SU-DHL-6 (cell line): Measurements from ENCODE around the gene RAI14.

Experiments used
- H2AFZ ChIP-seq: fragments of 200-600 bp; sonication (generic); 2 replicates; pipeline ENCODE4 v1.6.1; 2014; ENCODE audit warnings: low read depth, mild to moderate bottlenecking, moderate library complexity, mixed read lengths, antibody characterized with exemption, low read length; ENCODE audit not compliant: severe bottlenecking
- H3F3A ChIP-seq: fragments of 200-600 bp; shearing (Covaris generic); 2 replicates; pipeline ENCODE4 v1.6.0; 2016; ENCODE audit warnings: antibody characterized with exemption, mild to moderate bottlenecking; ENCODE audit not compliant: insufficient read depth
- H3K27ac ChIP-seq: fragments of 200-600 bp; sonication (generic); 2 replicates; pipeline ENCODE4 v1.5.1; 2016; ENCODE audit warnings: low read depth, mild to moderate bottlenecking, low read length, moderate library complexity, mixed read lengths
- H3K27me3 ChIP-seq: fragments of 200-600 bp; sonication (generic), shearing (Covaris generic); 2 replicates; pipeline ENCODE4 v1.6.0; 2014; ENCODE audit warnings: mild to moderate bottlenecking, low read length
- H3K36me3 ChIP-seq: fragments of 200-600 bp; sonication (generic); 2 replicates; pipeline ENCODE4 v1.6.1; 2014; ENCODE audit warnings: mild to moderate bottlenecking, low read length, mixed read lengths
- H3K4me2 ChIP-seq: fragments of 300-600, 200-600 bp; shearing (Covaris generic), sonication (generic); 2 replicates; pipeline ENCODE4 v1.6.0; 2014; ENCODE audit warnings: low read length, low read depth, mild to moderate bottlenecking; ENCODE audit not compliant: poor library complexity, severe bottlenecking
- H3K4me3 ChIP-seq: fragments of 200-600 bp; sonication (generic); 2 replicates; pipeline ENCODE4 v1.5.1; 2014; ENCODE audit warnings: antibody characterized with exemption, low read length, mild to moderate bottlenecking, mixed read lengths; ENCODE audit not compliant: insufficient read depth, poor library complexity, severe bottlenecking
- H3K79me2 ChIP-seq: fragments of 200-600 bp; sonication (generic); 2 replicates; pipeline ENCODE4 v1.6.1; 2014; ENCODE audit warnings: mild to moderate bottlenecking, low read length, moderate library complexity; ENCODE audit not compliant: insufficient read depth
- H3K9ac ChIP-seq: fragments of 200-600 bp; sonication (generic); 2 replicates; pipeline ENCODE4 v1.7.0; 2014; ENCODE audit warnings: mild to moderate bottlenecking, low read length
- H3K9me2 ChIP-seq: fragments of 200-600 bp; sonication (generic); replicated peaks from 2 replicates; pipeline ENCODE4 v1.6.1; 2014; ENCODE audit warnings: low read length; ENCODE audit not compliant: insufficient read depth
- H3K9me3 ChIP-seq: fragments of 200-600 bp; sonication (generic); 2 replicates; pipeline ENCODE4 v1.6.1; 2014; ENCODE audit warnings: low read length, mixed read lengths; ENCODE audit not compliant: insufficient read depth
- H4K20me1 ChIP-seq: fragments of 200-600 bp; sonication (generic); 2 replicates; pipeline ENCODE4 v1.6.1; 2014; ENCODE audit warnings: low read depth, mild to moderate bottlenecking, antibody characterized with exemption, low read length, moderate library complexity, mixed read lengths
- CTCF ChIP-seq: fragments of 200-600 bp; sonication (generic); IDR thresholded peaks from one replicate; pipeline ENCODE4 v1.5.1; 2017; ENCODE audit warnings: antibody characterized with exemption, mild to moderate bottlenecking, low read length, moderate library complexity; ENCODE audit not compliant: insufficient read depth, poor library complexity, severe bottlenecking
- EZH2phosphoT487 ChIP-seq: fragments of 200-600 bp; sonication (generic), shearing (Covaris generic); conservative IDR thresholded peaks from 2 replicates; pipeline ENCODE4 v1.6.1; 2018; ENCODE audit warnings: mild to moderate bottlenecking, antibody characterized with exemption, low read length, moderate library complexity, mixed read lengths

Gene RAI14

DNA sequence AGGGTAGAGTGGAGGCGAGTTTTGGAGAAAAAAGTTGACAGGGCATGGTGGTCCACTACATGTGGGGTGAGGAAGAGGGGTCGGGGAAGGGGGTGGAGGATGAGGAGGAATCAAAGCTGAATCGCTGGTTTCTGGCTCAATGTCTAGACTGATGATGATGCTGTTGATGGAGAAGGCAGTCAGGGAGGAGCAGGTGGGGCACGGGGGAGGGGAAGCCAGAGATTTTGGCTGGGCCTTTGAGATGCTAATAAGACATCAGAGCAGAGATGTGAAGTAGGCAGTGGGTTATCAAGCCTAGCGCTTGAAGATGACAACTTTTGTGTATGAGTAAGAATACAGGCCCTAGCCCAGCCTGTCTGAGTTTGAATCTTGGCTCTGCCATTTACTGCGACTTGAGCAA lies 150.4 kb downstream of the RAI14 start:
- Histone ChIP-seq H3K4me3 (no peak overlapping the region), H3K27ac (no peak overlapping the region), H3K9ac (no peak overlapping the region), H2AFZ (no peak overlapping the region), H3K36me3 (no peaks in the 10 kb centered on the region), H3K79me2 (no peaks in the 10 kb centered on the region), H3F3A (no peaks in the 10 kb centered on the region), H4K20me1 (no peaks in the 10 kb centered on the region), H3K9me3 (no peaks in the 10 kb centered on the region), H3K9me2 (no peaks in the 10 kb centered on the region), H3K27me3 (no peaks in the 10 kb centered on the region), H3K4me2 (no peak overlapping the region)
- TF ChIP-seq EZH2phosphoT487: no peak
- TF ChIP-seq CTCF: no peak

- H3K36me3 ChIP-seq: no peaks in the 10 kb centered on the region
Observed at GRCh38 chr5:34811706-34812105, 155.6 kb downstream of the RAI14 start.

DNA sequence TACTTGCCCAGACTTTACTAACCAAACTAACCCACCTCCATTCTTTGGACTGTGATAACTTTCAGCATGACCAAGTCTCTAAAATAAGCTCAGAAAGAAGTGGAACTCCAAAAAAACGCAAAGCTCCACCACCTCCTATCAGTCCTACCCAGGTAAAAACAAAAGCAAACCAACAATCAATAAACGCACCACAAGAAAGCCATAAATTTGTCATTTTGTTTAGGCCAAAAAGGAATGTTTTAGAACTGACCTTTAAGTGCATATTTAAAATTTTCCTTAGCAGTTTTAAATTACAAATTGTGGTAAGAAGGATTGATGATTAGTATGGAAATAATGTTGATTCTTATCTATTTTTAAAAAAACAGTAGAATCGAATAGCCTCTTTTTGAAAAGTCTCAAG lies 157.4 kb downstream of the RAI14 start:
- no peak overlapping the region for H2AFZ ChIP-seq
- H3K36me3 ChIP-seq: no peaks in the 10 kb centered on the region
- no peaks in the 10 kb centered on the region for H3K9me3 ChIP-seq
- no peaks in the 10 kb centered on the region for H3K9me2 ChIP-seq
- no peak overlapping the region for H3K9ac ChIP-seq
- no peak overlapping the region for H3K4me2 ChIP-seq
- no peak overlapping the region for H3K27ac ChIP-seq
- H3K79me2 ChIP-seq: no peaks in the 10 kb centered on the region
- no peaks in the 10 kb centered on the region for H4K20me1 ChIP-seq
- no peak overlapping the region for H3K4me3 ChIP-seq
- H3K27me3 ChIP-seq: no peaks in the 10 kb centered on the region
- TF ChIP-seq CTCF: no peak
- H3F3A ChIP-seq: no peaks in the 10 kb centered on the region

More at GRCh38 chr5:34811706-34812105, 155.6 kb downstream of the RAI14 start:
- H3F3A ChIP-seq: no peaks in the 10 kb centered on the region
- no peaks in the 10 kb centered on the region for H3K27me3 ChIP-seq
- no peaks in the 10 kb centered on the region for H3K79me2 ChIP-seq
- no peak overlapping the region for H3K9ac ChIP-seq
- H3K27ac ChIP-seq: no peak overlapping the region
- no peak overlapping the region for H3K4me2 ChIP-seq
- no peak overlapping the region for H2AFZ ChIP-seq
- no peak for TF ChIP-seq CTCF
- TF ChIP-seq EZH2phosphoT487: no peak
- no peak overlapping the region for H3K4me3 ChIP-seq
- H4K20me1 ChIP-seq: no peaks in the 10 kb centered on the region
- H3K9me3 ChIP-seq: no peaks in the 10 kb centered on the region
- no peaks in the 10 kb centered on the region for H3K9me2 ChIP-seq
